A673 (cell line): Measurements from ENCODE around the gene PPP2R3B.

ENCODE experiments used
- EZH2 ChIP-seq: fragments of 200-600 bp; sonication (generic); IDR thresholded peaks from 2 replicates; pipeline ENCODE4 v1.6.1; 2017; ENCODE audit warnings: borderline replicate concordance, low read depth, mild to moderate bottlenecking, mixed read lengths, antibody characterized with exemption, low read length; ENCODE audit not compliant: poor library complexity, severe bottlenecking
- TF ChIP-seq, protein P1 (sequence below): fragments of 300-800, 200-600 bp; sonication (generic); conservative IDR thresholded peaks from 2 replicates; pipeline ENCODE4 v1.5.1; 2017; ENCODE audit warnings: low read depth, mild to moderate bottlenecking, antibody characterized with exemption, low read length, moderate library complexity, mixed read lengths

DNA sequence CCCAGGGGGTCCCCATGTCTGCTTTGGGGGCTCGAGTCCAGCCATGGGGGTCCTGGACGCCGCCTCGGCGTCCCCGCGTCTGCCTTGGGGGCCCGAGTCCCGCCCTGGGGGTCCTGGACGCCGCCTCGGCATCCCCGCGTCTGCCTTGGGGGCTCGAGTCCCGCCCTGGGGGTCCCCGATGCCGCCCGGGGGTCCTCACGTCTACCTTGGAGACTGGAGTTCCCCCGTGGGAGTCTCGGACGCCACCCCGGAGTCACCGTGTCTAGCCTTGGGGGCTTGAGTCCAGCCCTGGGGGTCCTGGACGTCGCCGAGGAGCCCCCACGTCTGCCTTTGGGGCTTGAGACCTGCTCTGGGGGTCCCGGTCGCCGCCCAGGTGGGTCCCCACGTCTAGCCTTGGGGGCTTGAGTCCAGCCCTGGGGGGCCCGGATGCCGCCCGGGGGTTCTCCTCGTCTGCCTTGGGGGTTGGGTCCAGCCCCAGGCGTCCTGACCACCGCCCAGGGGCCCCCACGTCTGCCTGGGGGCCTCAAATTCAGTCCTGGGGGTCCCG lies 67.1 kb downstream of the PPP2R3B start:
- TF ChIP-seq, protein P1, sequence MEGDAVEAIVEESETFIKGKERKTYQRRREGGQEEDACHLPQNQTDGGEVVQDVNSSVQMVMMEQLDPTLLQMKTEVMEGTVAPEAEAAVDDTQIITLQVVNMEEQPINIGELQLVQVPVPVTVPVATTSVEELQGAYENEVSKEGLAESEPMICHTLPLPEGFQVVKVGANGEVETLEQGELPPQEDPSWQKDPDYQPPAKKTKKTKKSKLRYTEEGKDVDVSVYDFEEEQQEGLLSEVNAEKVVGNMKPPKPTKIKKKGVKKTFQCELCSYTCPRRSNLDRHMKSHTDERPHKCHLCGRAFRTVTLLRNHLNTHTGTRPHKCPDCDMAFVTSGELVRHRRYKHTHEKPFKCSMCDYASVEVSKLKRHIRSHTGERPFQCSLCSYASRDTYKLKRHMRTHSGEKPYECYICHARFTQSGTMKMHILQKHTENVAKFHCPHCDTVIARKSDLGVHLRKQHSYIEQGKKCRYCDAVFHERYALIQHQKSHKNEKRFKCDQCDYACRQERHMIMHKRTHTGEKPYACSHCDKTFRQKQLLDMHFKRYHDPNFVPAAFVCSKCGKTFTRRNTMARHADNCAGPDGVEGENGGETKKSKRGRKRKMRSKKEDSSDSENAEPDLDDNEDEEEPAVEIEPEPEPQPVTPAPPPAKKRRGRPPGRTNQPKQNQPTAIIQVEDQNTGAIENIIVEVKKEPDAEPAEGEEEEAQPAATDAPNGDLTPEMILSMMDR: no peak
- no peak for TF ChIP-seq EZH2
